ENCODE measurements around the gene C22orf23. TPM values are rescaled to one million over a fixed set of nuclear protein-coding genes. Genes with fewer than 3 reads are reported as not detected.

C22orf23 gene
- total RNA-seq, 1 donor from 2014 or later, result 0.54 TPM

GRCh38 chr22:37996515-37997246 is 43.3 kb upstream of the C22orf23 start:
- Mint-ChIP-seq H3K27me3 (ENCODE audit: unreplicated experiment) (peaks cover 2% of the 10 kb centered on the region), H3K9me3 (ENCODE audit: unreplicated experiment) (no peaks in the 10 kb centered on the region), H3K27ac (ENCODE audit: unreplicated experiment) (no peak overlapping the region), H3K36me3 (ENCODE audit: low read depth, unreplicated experiment) (no peaks in the 10 kb centered on the region), H3K4me3 (ENCODE audit: unreplicated experiment) (no peak overlapping the region), H3K4me1 (ENCODE audit: unreplicated experiment) (no peaks in the 10 kb centered on the region)
- no peak for TF ChIP-seq CTCF (IDR thresholded peaks at IDR 0.05; ENCODE audit: unreplicated experiment)
- no peak for DNase-seq (ENCODE audit: low spot score)

- no peak for TF ChIP-seq CTCF (IDR thresholded peaks at IDR 0.05; ENCODE audit: unreplicated experiment)
- peaks cover 2% of the 10 kb centered on the region for H3K27me3 Mint-ChIP-seq (ENCODE audit: unreplicated experiment)
- no peak for DNase-seq (ENCODE audit: low spot score)
- H3K9me3 Mint-ChIP-seq (ENCODE audit: unreplicated experiment), result no peaks in the 10 kb centered on the region
- no peak overlapping the region for H3K4me3 Mint-ChIP-seq (ENCODE audit: unreplicated experiment)
- H3K27ac Mint-ChIP-seq (ENCODE audit: unreplicated experiment), result no peak overlapping the region
- H3K4me1 Mint-ChIP-seq (ENCODE audit: unreplicated experiment), result no peaks in the 10 kb centered on the region
- H3K36me3 Mint-ChIP-seq (ENCODE audit: low read depth, unreplicated experiment), result no peaks in the 10 kb centered on the region
Observed at GRCh38 chr22:37996079-37996478, 42.7 kb upstream of the C22orf23 start.

- Mint-ChIP-seq H3K9me3 (ENCODE audit: unreplicated experiment) (no peaks in the 10 kb centered on the region), H3K4me3 (ENCODE audit: unreplicated experiment) (no peak overlapping the region), H3K4me1 (ENCODE audit: unreplicated experiment) (no peaks in the 10 kb centered on the region), H3K27ac (ENCODE audit: unreplicated experiment) (no peak overlapping the region), H3K27me3 (ENCODE audit: unreplicated experiment) (peaks cover 2% of the 10 kb centered on the region), H3K36me3 (ENCODE audit: low read depth, unreplicated experiment) (no peaks in the 10 kb centered on the region)
- TF ChIP-seq CTCF (IDR thresholded peaks at IDR 0.05; ENCODE audit: unreplicated experiment), result no peak
- DNase-seq (ENCODE audit: low spot score), result no peak
Observed at GRCh38 chr22:37995460-37995859, 42.1 kb upstream of the C22orf23 start.

- Mint-ChIP-seq H3K4me1 (ENCODE audit: unreplicated experiment) (no peaks in the 10 kb centered on the region), H3K9me3 (ENCODE audit: unreplicated experiment) (no peaks in the 10 kb centered on the region), H3K4me3 (ENCODE audit: unreplicated experiment) (no peak overlapping the region), H3K36me3 (ENCODE audit: low read depth, unreplicated experiment) (no peaks in the 10 kb centered on the region), H3K27me3 (ENCODE audit: unreplicated experiment) (peaks cover 2% of the 10 kb centered on the region), H3K27ac (ENCODE audit: unreplicated experiment) (no peak overlapping the region)
- no peak for DNase-seq (ENCODE audit: low spot score)
- TF ChIP-seq CTCF (IDR thresholded peaks at IDR 0.05; ENCODE audit: unreplicated experiment), result no peak
Observed at GRCh38 chr22:37994982-37995381, 41.6 kb upstream of the C22orf23 start.

DNA sequence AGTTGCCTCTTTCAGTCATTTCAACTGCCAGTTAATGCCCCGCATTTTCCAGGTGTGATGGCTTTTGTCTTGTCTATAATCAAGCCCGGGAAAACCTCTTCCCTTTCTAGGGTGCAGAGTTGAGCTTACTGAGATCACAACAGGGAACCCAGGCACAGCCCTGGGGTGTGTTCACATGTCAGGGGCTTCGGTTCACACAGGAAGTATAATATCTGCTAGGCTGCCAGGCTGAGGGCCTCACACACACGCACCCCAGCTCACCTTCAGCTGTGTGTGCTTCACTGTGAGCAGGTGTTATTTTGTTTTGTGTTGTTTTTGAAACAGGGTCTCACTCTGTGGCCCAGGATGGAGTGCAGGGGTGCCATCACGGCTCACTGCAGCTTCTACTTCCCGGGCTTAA is 40.6 kb upstream of the C22orf23 start:
- no peak overlapping the region for H3K27ac Mint-ChIP-seq (ENCODE audit: unreplicated experiment)
- H3K27me3 Mint-ChIP-seq (ENCODE audit: unreplicated experiment), result peaks cover 2% of the 10 kb centered on the region
- H3K9me3 Mint-ChIP-seq (ENCODE audit: unreplicated experiment), result no peaks in the 10 kb centered on the region
- H3K36me3 Mint-ChIP-seq (ENCODE audit: low read depth, unreplicated experiment), result no peaks in the 10 kb centered on the region
- H3K4me1 Mint-ChIP-seq (ENCODE audit: unreplicated experiment), result no peaks in the 10 kb centered on the region
- no peak for TF ChIP-seq CTCF (IDR thresholded peaks at IDR 0.05; ENCODE audit: unreplicated experiment)
- H3K4me3 Mint-ChIP-seq (ENCODE audit: unreplicated experiment), result no peak overlapping the region
- DNase-seq (ENCODE audit: low spot score), result no peak
